Colonic mucosa (tissue), 4 donors: Measurements from ENCODE around the gene DPY19L2. TPM values are rescaled to one million over a fixed set of nuclear protein-coding genes. Genes with fewer than 3 reads are reported as not detected.
"Not testable (repeated sequence)": the region's sequence is repeated elsewhere in the genome, so short reads cannot be mapped to it uniquely, and the experiment has no call there.

Experiments
- DNase-seq: peaks from one replicate; pipeline ENCODE4 v3.0.0-alpha.2; 2020
- H3K27ac ChIP-seq: fragments of 200-600 bp; one replicate; pipeline ENCODE4 v1.8.0; 2021
- H3K27me3 ChIP-seq: fragments of 200-600 bp; one replicate; pipeline ENCODE4 v1.8.0; 2021
- H3K36me3 ChIP-seq: fragments of 200-600 bp; one replicate; pipeline ENCODE4 v1.8.0; 2021
- H3K4me1 ChIP-seq: fragments of 200-600 bp; one replicate; pipeline ENCODE4 v1.8.0; 2021; ENCODE audit warnings: mild to moderate bottlenecking
- H3K4me3 ChIP-seq: fragments of 200-600 bp; one replicate; pipeline ENCODE4 v1.8.0; 2021
- H3K9ac ChIP-seq, 2 donors: one replicate each; pipeline ENCODE4 v1.7.0; 2013; ENCODE audit warnings: control low read depth in 2 of 2, low read depth in 2 of 2, low read length in 2 of 2
- H3K9me3 ChIP-seq: fragments of 200-600 bp; one replicate; pipeline ENCODE4 v1.8.0; 2021
- CTCF ChIP-seq: fragments of 200-600 bp; IDR thresholded peaks from one replicate; pipeline ENCODE4 v1.8.0; 2022; ENCODE audit warnings: antibody characterized with exemption, mild to moderate bottlenecking
- intact Hi-C: fragments of 100-400 bp; cut with DNase I; formaldehyde crosslinking; loops from one replicate; pipeline ENCODE4 v1.14.1; 2022
- total RNA-seq, 2 donors: library from RNA; stranded (reverse); fragmentation: NEBNext Ultra II Directional in 1 of 2; extraction: Animal tissue kit (Norgen Biotek cat#: 25700) in 1 of 2; gene quantifications; one replicate each; pipeline ENCODE4 v1.2.1, GENCODE V29; 2021
- donor health status: healthy.
- donor health status: DM: no; HTN: no; CAD: no.
- donor health status: DM: no; HTN: no; CAD: no.

DPY19L2 gene
- total RNA-seq, 2 donors from 2014 or later, result 1.3 to 1.9 TPM

DNA sequence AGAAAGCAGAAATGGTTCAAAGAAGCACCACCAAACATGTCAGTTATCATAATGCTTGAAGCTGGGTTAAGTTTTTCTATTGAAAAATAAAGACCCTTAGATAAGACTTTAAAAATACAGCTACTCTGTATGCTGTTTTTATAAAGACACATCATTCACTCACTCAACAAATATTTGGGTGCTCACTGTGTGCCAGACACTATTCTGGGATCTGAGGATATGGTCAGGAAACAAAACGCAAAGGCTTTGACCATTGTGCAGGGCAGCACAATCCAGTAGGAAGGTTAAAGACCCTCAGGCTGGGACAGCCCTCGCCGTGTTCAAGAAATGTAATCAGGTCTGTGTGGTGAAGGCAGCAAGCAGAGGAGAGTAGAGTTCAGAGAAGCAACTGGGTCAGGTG is 38.0 kb upstream of the DPY19L2 start:
- intact Hi-C loops, result no loop called here
- no peak overlapping the region for H3K4me3 ChIP-seq
- H3K9me3 ChIP-seq, result no peaks in the 10 kb centered on the region
- no peaks in the 10 kb centered on the region for H3K36me3 ChIP-seq
- TF ChIP-seq CTCF, result no peak
- no peak overlapping the region for H3K9ac ChIP-seq
- no peaks in the 10 kb centered on the region for H3K4me1 ChIP-seq
- H3K27me3 ChIP-seq, result no peaks in the 10 kb centered on the region
- no peak overlapping the region for H3K27ac ChIP-seq
- DNase-seq, result no peak

- H3K4me1 ChIP-seq, intact Hi-C loops, H3K4me3 ChIP-seq, H3K9ac ChIP-seq, H3K27ac ChIP-seq, DNase-seq, H3K9me3 ChIP-seq, H3K36me3 ChIP-seq, H3K27me3 ChIP-seq: not testable (repeated sequence)
Observed at GRCh38 chr12:63699678-63700382, 31.5 kb upstream of the DPY19L2 start.

- H3K4me1 ChIP-seq, DNase-seq, H3K27me3 ChIP-seq, H3K9ac ChIP-seq, intact Hi-C loops, H3K36me3 ChIP-seq, H3K4me3 ChIP-seq, H3K9me3 ChIP-seq, H3K27ac ChIP-seq: not testable (repeated sequence)
Observed at GRCh38 chr12:63699011-63699410, 30.7 kb upstream of the DPY19L2 start.

DNA sequence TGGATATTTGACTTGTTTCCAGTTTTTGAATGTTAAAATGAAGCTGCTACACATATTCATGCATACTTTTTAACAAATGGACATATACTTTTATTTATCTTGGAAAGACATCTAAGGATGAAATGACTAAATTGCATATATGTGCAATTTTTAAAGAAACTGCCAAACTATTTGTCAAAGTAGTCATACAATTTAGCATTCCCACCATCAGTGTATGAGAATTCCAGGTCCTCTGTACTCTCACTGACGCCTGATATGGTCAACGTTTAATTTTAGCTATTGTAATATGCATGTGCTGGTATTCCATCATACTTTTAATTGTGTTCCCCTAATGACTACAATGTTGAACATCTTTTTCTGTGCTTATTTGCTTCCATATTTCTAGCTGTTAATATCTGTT is 22.5 kb upstream of the DPY19L2 start:
- H3K27me3 ChIP-seq, intact Hi-C loops: not testable (repeated sequence)

GRCh38 chr12:63689141-63689540 is 20.8 kb upstream of the DPY19L2 start:
- H3K27ac ChIP-seq, H3K4me3 ChIP-seq, H3K27me3 ChIP-seq, H3K9me3 ChIP-seq, H3K9ac ChIP-seq, H3K36me3 ChIP-seq, DNase-seq, H3K4me1 ChIP-seq, intact Hi-C loops: not testable (repeated sequence)

More for the DNA sequence above, 22.5 kb upstream of the DPY19L2 start:
- not testable (repeated sequence) for H3K27ac ChIP-seq, H3K36me3 ChIP-seq, H3K4me1 ChIP-seq, DNase-seq, H3K9ac ChIP-seq, H3K9me3 ChIP-seq, H3K4me3 ChIP-seq

DNA sequence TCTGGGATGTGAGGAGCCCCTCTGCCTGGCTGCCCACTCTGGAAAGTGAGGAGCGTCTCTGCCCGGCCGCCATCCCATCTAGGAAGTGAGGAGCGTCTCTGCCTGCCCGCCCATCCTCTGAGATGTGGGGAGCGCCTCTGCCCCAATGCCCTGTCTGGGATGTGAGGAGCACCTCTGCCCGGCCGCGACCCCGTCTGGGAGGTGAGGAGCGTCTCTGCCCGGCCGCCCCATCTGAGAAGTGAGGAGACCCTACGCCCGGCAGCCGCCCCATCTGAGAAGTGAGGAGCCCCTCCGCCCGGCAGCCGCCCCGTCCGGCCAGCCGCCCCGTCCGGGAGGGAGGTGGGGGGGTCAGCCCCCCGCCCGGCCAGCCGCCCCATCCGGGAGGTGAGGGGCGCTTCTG is 18.3 kb upstream of the DPY19L2 start:
- H3K9me3 ChIP-seq, H3K36me3 ChIP-seq, H3K4me3 ChIP-seq, H3K4me1 ChIP-seq, H3K27me3 ChIP-seq, H3K9ac ChIP-seq, H3K27ac ChIP-seq, intact Hi-C loops, DNase-seq: not testable (repeated sequence)

GRCh38 chr12:63685789-63686188 is 17.5 kb upstream of the DPY19L2 start:
- H3K36me3 ChIP-seq, H3K4me3 ChIP-seq, intact Hi-C loops, H3K9me3 ChIP-seq, H3K27ac ChIP-seq, H3K9ac ChIP-seq, H3K4me1 ChIP-seq, DNase-seq, H3K27me3 ChIP-seq: not testable (repeated sequence)

- H3K9ac ChIP-seq, H3K27ac ChIP-seq, H3K4me1 ChIP-seq, intact Hi-C loops, DNase-seq, H3K27me3 ChIP-seq, H3K4me3 ChIP-seq, H3K36me3 ChIP-seq, H3K9me3 ChIP-seq: not testable (repeated sequence)
Observed at GRCh38 chr12:63682617-63683016, 14.3 kb upstream of the DPY19L2 start.

DNA sequence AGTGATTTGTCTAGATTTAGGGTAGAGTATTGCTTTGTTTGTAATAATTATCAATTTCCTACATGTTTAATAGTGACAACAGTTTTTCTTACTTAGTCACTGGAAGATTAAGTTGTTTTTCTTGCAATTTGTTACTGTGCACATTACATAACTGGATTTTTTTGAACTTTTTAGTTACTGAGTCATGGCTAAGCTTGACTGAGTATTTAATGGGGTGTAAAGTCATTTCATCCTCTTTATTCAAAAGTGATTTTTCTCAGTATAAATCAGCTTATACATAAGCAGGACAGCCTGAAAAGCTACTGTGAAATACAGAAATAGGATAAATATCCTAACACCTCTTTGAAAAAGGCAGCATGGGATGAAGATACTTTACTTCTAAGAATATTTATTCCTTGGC is 12.5 kb upstream of the DPY19L2 start:
- H3K4me1 ChIP-seq, intact Hi-C loops, H3K27ac ChIP-seq, H3K4me3 ChIP-seq, H3K9me3 ChIP-seq, H3K36me3 ChIP-seq, H3K27me3 ChIP-seq, DNase-seq, H3K9ac ChIP-seq: not testable (repeated sequence)
